GM18868 (cell line): ENCODE measurements around the gene ENAH.

Experiments used
- ATAC-seq: cut with Tn5 transposase; IDR thresholded peaks from one replicate; pipeline ENCODE4 v1.9.1; 2021; ENCODE audit warnings: mild to moderate bottlenecking, moderate library complexity; ENCODE audit not compliant: unreplicated experiment

The ENAH gene

DNA sequence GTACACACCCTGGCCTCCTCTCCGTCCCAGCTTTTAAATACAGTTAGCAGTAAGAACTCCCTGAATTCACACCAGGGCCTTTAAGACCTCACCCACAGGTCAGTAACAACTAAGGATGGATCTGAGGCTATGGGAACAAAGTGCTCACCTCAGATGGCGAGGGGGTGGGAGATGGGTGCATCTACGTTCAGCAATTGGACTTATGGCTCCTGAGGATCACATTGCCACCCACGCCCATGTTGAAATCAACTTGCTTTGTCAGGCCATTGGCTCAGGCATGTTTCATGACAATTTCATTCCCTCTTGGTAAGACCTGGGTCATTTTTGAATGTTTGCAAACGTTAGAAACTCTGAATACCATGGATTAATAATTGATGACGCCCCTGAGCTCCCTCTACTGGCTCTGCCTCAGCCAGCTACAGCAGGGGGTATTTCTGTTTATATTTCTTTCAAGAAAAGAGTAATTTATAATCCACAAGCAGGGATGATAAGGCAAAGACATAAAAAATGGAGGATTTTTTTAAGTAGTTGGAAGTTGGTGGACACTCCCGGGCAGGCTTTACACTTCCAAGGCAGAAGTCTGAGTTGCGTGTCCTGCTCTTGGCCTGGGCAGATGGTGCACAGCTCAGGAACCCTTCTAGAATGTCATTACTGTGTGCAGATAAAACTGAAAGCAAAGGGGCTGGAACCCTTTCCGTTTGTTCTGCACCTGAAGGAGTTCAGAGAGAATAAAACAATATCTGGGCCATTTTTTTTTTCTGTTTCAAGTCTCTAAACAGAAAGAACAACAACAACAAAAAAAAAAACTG, 211.4 kb downstream of the ENAH start:
- ATAC-seq = no peak

DNA sequence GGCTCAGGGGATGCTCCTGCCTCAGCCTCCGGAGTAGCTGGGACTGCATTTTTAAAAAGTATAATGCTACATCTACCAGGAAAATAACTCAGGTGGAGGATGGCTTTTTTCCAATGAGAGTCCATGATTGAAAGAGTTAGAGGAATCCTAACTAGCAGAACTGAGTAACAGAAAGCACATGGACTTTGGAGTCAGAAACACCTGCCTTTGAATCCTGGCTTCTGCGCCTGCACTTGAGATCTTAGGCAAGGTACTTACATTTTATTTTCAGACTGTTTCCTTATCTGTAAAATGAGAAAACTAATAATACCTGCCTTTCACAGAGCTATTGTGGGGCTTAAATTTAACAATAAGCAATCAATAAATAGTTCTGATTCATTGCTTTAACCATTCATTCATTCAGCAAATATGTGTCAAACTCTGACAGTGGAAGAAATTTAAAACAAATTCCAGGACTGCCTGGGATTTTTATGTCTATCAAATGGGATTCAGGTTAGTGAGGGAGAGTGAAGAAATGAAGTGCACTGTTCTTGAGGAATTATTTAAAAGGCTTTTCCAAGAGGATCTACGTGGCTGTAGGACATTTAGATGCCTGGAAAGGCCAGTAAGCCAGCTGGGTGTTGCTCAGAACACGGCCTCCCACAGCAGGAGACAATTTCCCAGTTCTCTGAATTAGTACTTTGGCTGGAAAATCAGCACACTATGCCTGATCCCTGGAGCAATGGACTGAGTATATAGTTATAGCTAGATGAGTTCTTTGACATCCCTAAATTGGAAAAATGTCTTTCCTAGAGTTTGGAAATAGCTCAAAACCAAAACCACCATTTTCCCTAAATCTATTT, 212.3 kb downstream of the ENAH start:
- ATAC-seq = no peak

DNA sequence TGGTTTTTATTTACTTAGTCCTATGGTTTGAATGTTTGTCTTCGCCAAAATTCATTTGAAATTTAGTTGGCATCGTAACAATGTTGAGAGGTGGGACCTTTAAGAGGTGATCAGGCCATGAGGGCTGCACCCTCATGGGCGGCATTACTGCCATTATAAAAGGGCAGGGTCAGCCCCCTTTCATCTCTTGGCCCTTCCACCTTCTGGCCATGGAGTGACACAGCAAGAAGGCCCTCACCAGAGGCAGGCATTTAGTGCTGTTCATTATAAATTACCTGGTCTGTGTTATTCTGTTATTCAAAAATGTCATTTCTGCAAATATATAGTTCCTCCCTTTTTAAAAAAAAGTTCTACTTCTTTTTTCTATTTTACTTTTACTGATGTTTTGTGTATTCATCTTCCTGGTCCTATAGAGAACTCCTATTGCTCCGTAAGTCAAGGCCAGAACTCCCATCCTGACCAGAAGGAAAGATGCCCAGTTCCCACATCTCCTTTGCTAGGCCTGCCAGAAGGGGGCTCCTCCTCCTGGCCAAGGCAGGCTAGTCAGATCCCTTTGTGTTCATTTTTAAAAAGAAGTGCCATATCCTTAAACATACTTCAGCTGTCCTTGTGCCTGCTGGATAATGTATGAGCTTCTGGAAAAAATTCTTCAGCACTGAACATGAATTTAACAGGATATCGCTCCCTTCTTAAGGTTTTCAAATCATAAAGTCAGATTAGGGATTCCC, 215.0 kb downstream of the ENAH start:
- ATAC-seq = no peak
